ENCODE measurements around the gene CD200R1.

CD200R1 gene

GRCh38 chr3:112884678-112885290, 90.1 kb downstream of the CD200R1 start:
- no peak for DNase-seq

DNA sequence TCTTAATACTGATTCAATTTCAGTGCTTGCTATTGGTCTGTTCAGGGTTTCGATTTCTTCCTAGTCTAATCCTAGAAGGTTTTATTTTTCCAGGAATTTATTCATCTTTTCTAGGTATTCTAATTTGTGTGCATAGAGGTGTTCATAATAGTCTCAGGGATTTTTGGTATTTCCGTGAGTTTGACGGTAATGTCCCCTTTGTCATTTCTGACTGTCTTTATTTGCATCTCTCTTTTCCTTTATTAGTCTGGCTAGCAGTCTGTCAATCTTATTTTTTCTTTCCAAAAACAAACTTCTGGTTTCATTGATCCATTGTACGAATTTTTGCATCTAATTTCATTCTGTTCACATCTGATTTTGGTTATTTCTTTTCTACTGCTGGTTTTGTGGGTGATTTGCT, 93.0 kb downstream of the CD200R1 start:
- no peak for DNase-seq

GRCh38 chr3:112875561-112875960, 99.3 kb downstream of the CD200R1 start:
- DNase-seq = no peak

- DNase-seq = no peak
Measured at GRCh38 chr3:112874725-112875124, 100.2 kb downstream of the CD200R1 start.

DNA sequence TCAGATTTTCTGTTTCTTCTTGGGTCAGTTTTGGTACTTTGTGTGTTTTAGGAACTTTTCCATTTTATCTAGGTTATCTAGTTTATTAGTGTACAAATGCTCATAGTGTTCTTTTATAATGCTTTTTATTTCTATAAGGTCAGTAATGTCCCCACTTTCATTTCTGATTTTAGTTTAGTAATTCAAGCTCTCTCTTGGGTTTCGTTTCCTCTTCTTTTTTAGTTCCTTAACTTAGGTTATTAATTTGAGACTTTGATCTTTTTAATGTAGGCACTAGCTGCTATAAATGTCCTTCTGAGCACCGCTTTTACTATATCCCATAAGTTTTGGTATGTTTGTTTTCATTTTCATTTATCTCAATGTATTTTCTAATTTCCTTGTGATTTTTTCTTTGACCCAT, 101.3 kb downstream of the CD200R1 start:
- DNase-seq = no peak

DNA sequence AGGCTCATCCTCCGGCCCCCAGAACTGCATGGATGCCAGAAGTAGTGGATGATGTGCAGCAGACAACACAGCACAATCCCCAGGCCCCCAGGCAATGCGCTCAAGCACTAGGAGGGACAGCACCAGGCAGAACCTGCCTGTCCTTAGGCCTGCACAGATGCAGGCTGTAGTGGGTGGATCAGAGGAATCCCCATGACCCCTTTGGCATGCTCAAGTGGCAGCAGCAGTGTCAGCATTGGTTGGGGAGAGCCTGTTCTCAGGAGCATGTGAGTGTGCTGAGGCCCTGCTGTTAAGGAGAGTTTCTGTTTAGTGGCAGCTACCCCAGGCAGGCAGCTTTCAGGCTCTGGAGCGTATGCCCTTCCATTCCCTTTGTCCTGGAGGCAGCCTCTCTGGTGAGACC, 103.2 kb downstream of the CD200R1 start:
- DNase-seq = no peak

Measured in NCI-H2227 treated with DMSO at 0.1 percent for 48 hours (cell line).